Measurements from ENCODE around the gene BCAM. TPM values are rescaled to one million over a fixed set of nuclear protein-coding genes. Genes with fewer than 3 reads are reported as not detected.

The BCAM gene
- polyA plus RNA-seq, 2 of the 4 experiments (the other 2 are of a cell fraction) = 18.4 to 88.1 TPM

DNA sequence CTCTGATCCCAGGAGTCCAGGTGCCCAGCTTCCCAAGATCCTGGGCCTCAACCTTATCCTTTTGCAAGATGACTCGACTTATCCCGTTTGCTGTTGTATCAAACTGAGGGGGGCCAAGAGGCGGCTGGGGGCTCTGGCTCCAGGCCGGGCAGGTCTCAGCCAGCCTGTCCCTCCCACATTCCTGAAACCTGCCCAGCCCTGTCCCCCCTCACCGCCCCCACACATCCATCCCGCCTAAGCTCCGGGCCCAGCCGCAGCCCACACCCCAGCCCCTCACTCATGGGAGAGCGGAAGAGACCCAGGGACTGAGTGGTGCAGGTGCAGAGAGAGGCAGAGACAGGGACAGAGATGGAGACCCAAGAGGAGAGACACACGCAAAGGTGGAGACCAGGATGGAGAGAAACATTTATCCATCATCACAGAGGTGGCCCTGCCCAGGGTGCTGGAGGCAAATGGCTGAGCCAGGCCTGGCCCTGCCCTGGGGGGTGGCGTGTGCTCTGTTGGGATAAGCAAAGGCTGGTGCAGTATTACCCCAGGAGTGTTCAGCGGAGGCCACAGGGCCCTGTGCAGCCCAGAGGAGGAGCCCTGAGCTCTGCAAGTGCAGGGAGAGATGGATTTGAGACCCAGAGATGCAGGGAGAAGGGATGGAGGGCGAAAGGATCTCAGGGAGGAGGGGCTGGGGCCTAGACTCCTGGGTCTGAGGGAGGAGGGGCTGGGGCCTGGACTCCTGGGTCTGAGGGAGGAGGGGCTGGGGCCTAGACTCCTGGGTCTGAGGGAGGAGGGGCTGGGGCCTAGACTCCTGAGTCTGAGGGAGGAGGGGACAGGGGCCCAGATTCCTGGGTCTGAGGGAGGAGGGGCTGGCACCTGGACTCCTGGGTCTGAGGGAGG, 1.6 kb downstream of the BCAM start:
- POLR2A ChIA-PET = no interaction called here
- CTCF ChIA-PET = interaction anchor here (0.6 to 8.8 kb wide), 12 partner anchors 12 to 121 kb away, joined by 3 to 157 read pairs (median 22); partner anchors contain the start of gene CBLC
- Histone ChIP-seq H3K4me3 (no peak overlapping the region), H3K4me2 (peak overlapping the region; percentile 95), H3K9me3 (no peaks in the 10 kb centered on the region), H3K27ac (peak overlapping the region in 1 of 2 experiments; percentile 89; a peak in 3 of 6 replicates), H3K4me1 (peaks cover 35% of the 10 kb centered on the region)
- no peak for DNase-seq (ENCODE audit: low read depth in 1 of 2, low spot score in 1 of 2)
- ATAC-seq = no peak
- 92% methylated on average over 11 of the region's 13 CpGs for WGBS (ENCODE audit: missing lambda C conversion rate)
- no peak for FAIRE-seq
- no peak for TF ChIP-seq ZNF302 (CRISPR knock-in tag; IDR thresholded peaks at IDR 0.05)
- TF ChIP-seq MAFK (IDR thresholded peaks at IDR 0.05; ENCODE audit: partially characterized antibody) = no peak
- no peak for TF ChIP-seq ZC3H11A (IDR thresholded peaks at IDR 0.05)
- no peak for TF ChIP-seq RFX5 (IDR thresholded peaks at IDR 0.05)
- TF ChIP-seq KDM1A (IDR thresholded peaks at IDR 0.05; ENCODE audit: low read depth) = no peak
- TF ChIP-seq TP53 (CRISPR knock-in tag; IDR thresholded peaks at IDR 0.05) = no peak
- no peak for TF ChIP-seq JUN (IDR thresholded peaks at IDR 0.05)
- no peak for TF ChIP-seq CHD2 (IDR thresholded peaks at IDR 0.05; ENCODE audit: low read length, partially characterized antibody)
- TF ChIP-seq, protein P1, sequence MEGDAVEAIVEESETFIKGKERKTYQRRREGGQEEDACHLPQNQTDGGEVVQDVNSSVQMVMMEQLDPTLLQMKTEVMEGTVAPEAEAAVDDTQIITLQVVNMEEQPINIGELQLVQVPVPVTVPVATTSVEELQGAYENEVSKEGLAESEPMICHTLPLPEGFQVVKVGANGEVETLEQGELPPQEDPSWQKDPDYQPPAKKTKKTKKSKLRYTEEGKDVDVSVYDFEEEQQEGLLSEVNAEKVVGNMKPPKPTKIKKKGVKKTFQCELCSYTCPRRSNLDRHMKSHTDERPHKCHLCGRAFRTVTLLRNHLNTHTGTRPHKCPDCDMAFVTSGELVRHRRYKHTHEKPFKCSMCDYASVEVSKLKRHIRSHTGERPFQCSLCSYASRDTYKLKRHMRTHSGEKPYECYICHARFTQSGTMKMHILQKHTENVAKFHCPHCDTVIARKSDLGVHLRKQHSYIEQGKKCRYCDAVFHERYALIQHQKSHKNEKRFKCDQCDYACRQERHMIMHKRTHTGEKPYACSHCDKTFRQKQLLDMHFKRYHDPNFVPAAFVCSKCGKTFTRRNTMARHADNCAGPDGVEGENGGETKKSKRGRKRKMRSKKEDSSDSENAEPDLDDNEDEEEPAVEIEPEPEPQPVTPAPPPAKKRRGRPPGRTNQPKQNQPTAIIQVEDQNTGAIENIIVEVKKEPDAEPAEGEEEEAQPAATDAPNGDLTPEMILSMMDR (IDR thresholded peaks at IDR 0.05) = no peak
- no peak for TF ChIP-seq ZSCAN20 (CRISPR knock-in tag; IDR thresholded peaks at IDR 0.05)
- no peak for TF ChIP-seq TFCP2L1 (CRISPR knock-in tag; IDR thresholded peaks at IDR 0.05)
- TF ChIP-seq MYC (IDR thresholded peaks at IDR 0.05; ENCODE audit: borderline replicate concordance, low read length) = no peak
- TF ChIP-seq KDM5A (IDR thresholded peaks at IDR 0.05) = no peak
- TF ChIP-seq JUNB (IDR thresholded peaks at IDR 0.05) = no peak

DNA sequence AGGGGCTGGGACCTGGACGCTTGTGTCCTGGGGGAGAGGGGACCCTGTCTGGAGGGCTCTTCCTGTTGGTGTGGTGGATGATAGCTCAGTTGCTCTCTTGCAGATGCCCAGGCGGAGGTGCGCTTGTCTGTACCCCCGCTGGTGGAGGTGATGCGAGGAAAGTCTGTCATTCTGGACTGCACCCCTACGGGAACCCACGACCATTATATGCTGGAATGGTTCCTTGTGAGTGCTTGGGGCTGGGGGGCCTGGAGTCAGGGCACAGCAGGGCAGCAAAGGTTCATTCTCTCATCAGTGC, 2.2 kb downstream of the BCAM start:
- no peaks in the 10 kb centered on the region for H3K9me3 ChIP-seq
- peaks cover 35% of the 10 kb centered on the region for H3K4me1 ChIP-seq
- 92% methylated on average over 7 of the region's 7 CpGs for WGBS (ENCODE audit: missing lambda C conversion rate)
- TF ChIP-seq CEBPB (IDR thresholded peaks at IDR 0.05) (no peak), MAFK (IDR thresholded peaks at IDR 0.05; ENCODE audit: partially characterized antibody) (no peak), SREBF2 (IDR thresholded peaks at IDR 0.05) (no peak), RFX5 (IDR thresholded peaks at IDR 0.05) (no peak), POLR2A (IDR thresholded peaks at IDR 0.05; ENCODE audit: low read length) (no peak), CHD2 (IDR thresholded peaks at IDR 0.05; ENCODE audit: low read length, partially characterized antibody) (no peak), NPAS2 (CRISPR knock-in tag; IDR thresholded peaks at IDR 0.05; ENCODE audit: borderline replicate concordance) (no peak), CBX2 (IDR thresholded peaks at IDR 0.05; ENCODE audit: borderline replicate concordance, low read depth) (no peak), ZSCAN20 (CRISPR knock-in tag; IDR thresholded peaks at IDR 0.05) (no peak), KDM1A (IDR thresholded peaks at IDR 0.05; ENCODE audit: low read depth) (no peak), HES2 (IDR thresholded peaks at IDR 0.05) (no peak), JUNB (IDR thresholded peaks at IDR 0.05) (no peak), ZC3H11A (IDR thresholded peaks at IDR 0.05) (no peak)
- TF ChIP-seq, protein P2, sequence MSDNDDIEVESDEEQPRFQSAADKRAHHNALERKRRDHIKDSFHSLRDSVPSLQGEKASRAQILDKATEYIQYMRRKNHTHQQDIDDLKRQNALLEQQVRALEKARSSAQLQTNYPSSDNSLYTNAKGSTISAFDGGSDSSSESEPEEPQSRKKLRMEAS (IDR thresholded peaks at IDR 0.05) = no peak
- TF ChIP-seq, protein P3, sequence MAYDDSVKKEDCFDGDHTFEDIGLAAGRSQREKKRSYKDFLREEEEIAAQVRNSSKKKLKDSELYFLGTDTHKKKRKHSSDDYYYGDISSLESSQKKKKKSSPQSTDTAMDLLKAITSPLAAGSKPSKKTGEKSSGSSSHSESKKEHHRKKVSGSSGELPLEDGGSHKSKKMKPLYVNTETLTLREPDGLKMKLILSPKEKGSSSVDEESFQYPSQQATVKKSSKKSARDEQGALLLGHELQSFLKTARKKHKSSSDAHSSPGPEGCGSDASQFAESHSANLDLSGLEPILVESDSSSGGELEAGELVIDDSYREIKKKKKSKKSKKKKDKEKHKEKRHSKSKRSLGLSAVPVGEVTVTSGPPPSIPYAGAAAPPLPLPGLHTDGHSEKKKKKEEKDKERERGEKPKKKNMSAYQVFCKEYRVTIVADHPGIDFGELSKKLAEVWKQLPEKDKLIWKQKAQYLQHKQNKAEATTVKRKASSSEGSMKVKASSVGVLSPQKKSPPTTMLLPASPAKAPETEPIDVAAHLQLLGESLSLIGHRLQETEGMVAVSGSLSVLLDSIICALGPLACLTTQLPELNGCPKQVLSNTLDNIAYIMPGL (CRISPR knock-in tag; IDR thresholded peaks at IDR 0.05; ENCODE audit: borderline replicate concordance) = no peak
- TF ChIP-seq, protein P4, sequence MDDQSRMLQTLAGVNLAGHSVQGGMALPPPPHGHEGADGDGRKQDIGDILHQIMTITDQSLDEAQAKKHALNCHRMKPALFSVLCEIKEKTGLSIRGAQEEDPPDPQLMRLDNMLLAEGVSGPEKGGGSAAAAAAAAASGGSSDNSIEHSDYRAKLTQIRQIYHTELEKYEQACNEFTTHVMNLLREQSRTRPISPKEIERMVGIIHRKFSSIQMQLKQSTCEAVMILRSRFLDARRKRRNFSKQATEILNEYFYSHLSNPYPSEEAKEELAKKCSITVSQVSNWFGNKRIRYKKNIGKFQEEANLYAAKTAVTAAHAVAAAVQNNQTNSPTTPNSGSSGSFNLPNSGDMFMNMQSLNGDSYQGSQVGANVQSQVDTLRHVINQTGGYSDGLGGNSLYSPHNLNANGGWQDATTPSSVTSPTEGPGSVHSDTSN (IDR thresholded peaks at IDR 0.05) = no peak
- FAIRE-seq (no peak), DNase-seq (ENCODE audit: low read depth in 1 of 2, low spot score in 1 of 2) (no peak), ATAC-seq (no peak)
- POLR2A ChIA-PET = no interaction called here
- no peak overlapping the region; a peak in 1 of 6 replicates for H3K27ac ChIP-seq
- no peak overlapping the region for H3K4me2 ChIP-seq
- CTCF ChIA-PET = interaction anchor here (0.6 to 8.1 kb wide), 5 partner anchors 12 to 85 kb away, joined by 3 to 157 read pairs (median 25); partner anchors contain the start of gene CBLC
- no peak overlapping the region for H3K4me3 ChIP-seq
